ENCODE results near the gene WDR90.

DNA sequence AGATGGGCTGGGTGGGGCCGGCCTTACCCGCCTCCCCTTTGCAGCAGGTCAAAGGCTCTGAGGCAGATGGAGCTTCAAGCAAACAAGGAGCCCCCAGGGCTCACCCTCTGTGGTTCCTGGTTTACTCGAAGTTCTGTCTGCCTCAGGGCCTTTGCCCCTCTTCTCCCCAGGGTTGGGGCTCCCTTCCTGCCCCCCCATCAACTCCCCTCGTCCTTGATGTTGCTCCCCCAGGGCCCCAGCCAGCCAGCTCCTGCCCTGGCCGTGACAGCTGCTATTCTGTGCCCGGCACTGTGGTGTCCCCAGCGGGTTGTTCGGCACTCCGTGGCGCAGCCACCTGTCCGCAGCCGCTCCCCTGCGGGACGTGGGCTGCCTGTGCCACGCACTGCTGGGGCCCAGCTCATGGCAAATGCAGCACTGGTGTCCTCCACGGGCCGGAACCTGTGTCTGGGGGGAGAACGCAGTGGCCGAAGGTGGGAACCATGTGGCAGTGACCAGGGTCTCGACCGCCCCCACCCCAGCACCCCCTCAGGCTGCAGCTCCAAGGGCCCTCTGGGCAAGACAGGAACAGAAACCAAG lies 61.4 kb downstream of the WDR90 start:
- TF ChIP-seq CTCF (IDR thresholded peaks at IDR 0.05; ENCODE audit: insufficient read depth, low read depth, low read length) (no peak), EZH2 (IDR thresholded peaks at IDR 0.05; ENCODE audit: insufficient read depth, low read length) (no peak)
